Measurements from ENCODE around the gene CALR3.

CALR3 gene

GRCh38 chr19:16530540-16531379, 34.8 kb upstream of the CALR3 start:
- peaks cover 13% of the 10 kb centered on the region for H4K20me1 ChIP-seq (ENCODE audit: insufficient read depth, low read length, poor library complexity, severe bottlenecking)
- H3K9me2 ChIP-seq (replicated peaks; ENCODE audit: low read depth, low read length) = no peaks in the 10 kb centered on the region
- H3K4me3 ChIP-seq (ENCODE audit: low read length, poor library complexity, severe bottlenecking) = no peak overlapping the region
- TF ChIP-seq CTCF (conservative IDR thresholded peaks at IDR 0.05; ENCODE audit: low read length) (no peak), EZH2phosphoT487 (IDR thresholded peaks at IDR 0.05; ENCODE audit: borderline replicate concordance) (no peak)
- H3K4me1 ChIP-seq (ENCODE audit: insufficient read depth, low read length, poor library complexity, severe bottlenecking) = no peaks in the 10 kb centered on the region
- H2AFZ ChIP-seq (ENCODE audit: low read length) = no peak overlapping the region
- no peaks in the 10 kb centered on the region for H3K27me3 ChIP-seq (ENCODE audit: insufficient read depth, low read length, poor library complexity, severe bottlenecking)
- H3K36me3 ChIP-seq (ENCODE audit: insufficient read depth, low read length) = peaks cover 97% of the 10 kb centered on the region; the same call in 1 of the 2 replicates
- H3K9ac ChIP-seq (ENCODE audit: low read depth, low read length, poor library complexity, severe bottlenecking) = no peak overlapping the region
- H3F3A ChIP-seq (ENCODE audit: low read depth) = no peaks in the 10 kb centered on the region
- H3K9me3 ChIP-seq (ENCODE audit: insufficient read depth, low read depth, low read length) = no peaks in the 10 kb centered on the region
- no peak overlapping the region for H3K4me2 ChIP-seq (ENCODE audit: low read depth, low read length, poor library complexity, severe bottlenecking)
- peaks cover 4% of the 10 kb centered on the region; the same call in 1 of the 2 replicates for H3K79me2 ChIP-seq (ENCODE audit: insufficient read depth, low read length)

GRCh38 chr19:16529466-16530144, 33.6 kb upstream of the CALR3 start:
- Histone ChIP-seq H3F3A (ENCODE audit: low read depth) (no peaks in the 10 kb centered on the region), H3K9me3 (ENCODE audit: insufficient read depth, low read depth, low read length) (no peaks in the 10 kb centered on the region), H3K9me2 (replicated peaks; ENCODE audit: low read depth, low read length) (no peaks in the 10 kb centered on the region), H3K9ac (ENCODE audit: low read depth, low read length, poor library complexity, severe bottlenecking) (no peak overlapping the region), H3K27me3 (ENCODE audit: insufficient read depth, low read length, poor library complexity, severe bottlenecking) (no peaks in the 10 kb centered on the region), H2AFZ (ENCODE audit: low read length) (no peak overlapping the region), H3K4me1 (ENCODE audit: insufficient read depth, low read length, poor library complexity, severe bottlenecking) (no peaks in the 10 kb centered on the region), H3K79me2 (ENCODE audit: insufficient read depth, low read length) (no peaks in the 10 kb centered on the region; the same call in 1 of the 2 replicates), H4K20me1 (ENCODE audit: insufficient read depth, low read length, poor library complexity, severe bottlenecking) (peaks cover 4% of the 10 kb centered on the region), H3K36me3 (ENCODE audit: insufficient read depth, low read length) (peaks cover 97% of the 10 kb centered on the region; the same call in 1 of the 2 replicates), H3K4me2 (ENCODE audit: low read depth, low read length, poor library complexity, severe bottlenecking) (no peak overlapping the region), H3K4me3 (ENCODE audit: low read length, poor library complexity, severe bottlenecking) (no peak overlapping the region)
- no peak for TF ChIP-seq CTCF (conservative IDR thresholded peaks at IDR 0.05; ENCODE audit: low read length)
- TF ChIP-seq EZH2phosphoT487 (IDR thresholded peaks at IDR 0.05; ENCODE audit: borderline replicate concordance) = no peak

- no peaks in the 10 kb centered on the region for H3K27me3 ChIP-seq (ENCODE audit: insufficient read depth, low read length, poor library complexity, severe bottlenecking)
- no peaks in the 10 kb centered on the region for H3K4me1 ChIP-seq (ENCODE audit: insufficient read depth, low read length, poor library complexity, severe bottlenecking)
- TF ChIP-seq EZH2phosphoT487 (IDR thresholded peaks at IDR 0.05; ENCODE audit: borderline replicate concordance) (no peak), CTCF (conservative IDR thresholded peaks at IDR 0.05; ENCODE audit: low read length) (peak; percentile 74)
- H3K36me3 ChIP-seq (ENCODE audit: insufficient read depth, low read length) = peaks cover 94% of the 10 kb centered on the region; the same call in 1 of the 2 replicates
- no peak overlapping the region for H3K4me2 ChIP-seq (ENCODE audit: low read depth, low read length, poor library complexity, severe bottlenecking)
- no peaks in the 10 kb centered on the region for H3F3A ChIP-seq (ENCODE audit: low read depth)
- no peak overlapping the region for H3K9ac ChIP-seq (ENCODE audit: low read depth, low read length, poor library complexity, severe bottlenecking)
- H3K9me2 ChIP-seq (replicated peaks; ENCODE audit: low read depth, low read length) = no peaks in the 10 kb centered on the region
- no peaks in the 10 kb centered on the region for H4K20me1 ChIP-seq (ENCODE audit: insufficient read depth, low read length, poor library complexity, severe bottlenecking)
- no peaks in the 10 kb centered on the region for H3K9me3 ChIP-seq (ENCODE audit: insufficient read depth, low read depth, low read length)
- H2AFZ ChIP-seq (ENCODE audit: low read length) = no peak overlapping the region
- no peak overlapping the region for H3K4me3 ChIP-seq (ENCODE audit: low read length, poor library complexity, severe bottlenecking)
- H3K79me2 ChIP-seq (ENCODE audit: insufficient read depth, low read length) = no peaks in the 10 kb centered on the region; the same call in 1 of the 2 replicates
These were observed 32.1 kb upstream of the CALR3 start for GRCh38 chr19:16527971-16528521.
